ENCODE data around the gene OXTR. TPM values are rescaled to one million over a fixed set of nuclear protein-coding genes. Genes with fewer than 3 reads are reported as not detected.

The OXTR gene
- total and polyA plus RNA-seq, 2 of the 13 experiments (the other 11 are each of a cell fraction or from before 2014, with no cell fraction given), result 0.36 to 0.95 TPM

DNA sequence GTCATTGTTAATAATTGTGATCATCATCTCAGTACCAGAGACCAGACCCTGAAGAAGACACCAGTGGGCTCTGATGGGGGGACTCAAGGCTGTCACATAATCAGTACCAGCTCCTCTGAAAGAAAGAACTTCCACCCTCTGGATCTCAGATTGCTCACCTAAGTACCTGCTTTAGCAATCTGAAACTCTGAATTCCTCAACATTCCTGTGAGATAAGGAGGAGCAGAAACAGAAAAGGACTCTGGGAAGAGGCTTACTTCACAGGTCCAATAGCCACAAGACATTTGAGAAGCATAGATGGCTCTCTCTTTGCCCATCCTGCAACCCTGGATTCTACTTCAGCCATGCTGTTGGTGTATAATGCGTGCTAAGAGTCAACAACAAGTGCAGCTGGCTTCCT lies 44.0 kb upstream of the OXTR start:
- ChIA-PET POLR2A (no interaction called here), CTCF (ENCODE audit: low intra/inter-chr PET ratio, low total read pairs) (no interaction called here)
- no peaks in the 10 kb centered on the region for H3K79me2 ChIP-seq (ENCODE audit: insufficient read depth, low read length)
- intact Hi-C loops (cut with micrococcal nuclease; ENCODE audit: unreplicated experiment) (no loop called here), in situ Hi-C loops (cut with HindIII; ENCODE audit: extremely low pct_ligation_motif_present, low pct_unique_long_range_greater_than_20kb) (no loop called here)
- no peak for FAIRE-seq
- peaks cover under 1% of the 10 kb centered on the region; the same call in 1 of the 2 replicates for H3K9me3 ChIP-seq (ENCODE audit: low read length)
- H3K4me2 ChIP-seq (ENCODE audit: low read depth, low read length), result no peak overlapping the region
- DNase-seq (ENCODE audit: low spot score), result no peak
- H3K36me3 ChIP-seq (replicated peaks in 1 of 2; ENCODE audit: control insufficient read depth in 1 of 2, insufficient read depth in 2 of 2, low read length in 2 of 2), result no peaks in the 10 kb centered on the region
- no TSS peak for BruUV-seq (replicated peaks)
- H3K9ac ChIP-seq (ENCODE audit: insufficient read depth, low read depth, low read length), result no peak overlapping the region
- no peaks in the 10 kb centered on the region for H3K4me1 ChIP-seq (ENCODE audit: insufficient read depth, low read length)
- no peaks in the 10 kb centered on the region for H3K27me3 ChIP-seq (ENCODE audit: control insufficient read depth in 1 of 2, insufficient read depth in 2 of 2, low read length in 2 of 2)
- TF ChIP-seq EED (CRISPR knock-in tag; IDR thresholded peaks at IDR 0.05), result no peak
- TF ChIP-seq, protein P1, sequence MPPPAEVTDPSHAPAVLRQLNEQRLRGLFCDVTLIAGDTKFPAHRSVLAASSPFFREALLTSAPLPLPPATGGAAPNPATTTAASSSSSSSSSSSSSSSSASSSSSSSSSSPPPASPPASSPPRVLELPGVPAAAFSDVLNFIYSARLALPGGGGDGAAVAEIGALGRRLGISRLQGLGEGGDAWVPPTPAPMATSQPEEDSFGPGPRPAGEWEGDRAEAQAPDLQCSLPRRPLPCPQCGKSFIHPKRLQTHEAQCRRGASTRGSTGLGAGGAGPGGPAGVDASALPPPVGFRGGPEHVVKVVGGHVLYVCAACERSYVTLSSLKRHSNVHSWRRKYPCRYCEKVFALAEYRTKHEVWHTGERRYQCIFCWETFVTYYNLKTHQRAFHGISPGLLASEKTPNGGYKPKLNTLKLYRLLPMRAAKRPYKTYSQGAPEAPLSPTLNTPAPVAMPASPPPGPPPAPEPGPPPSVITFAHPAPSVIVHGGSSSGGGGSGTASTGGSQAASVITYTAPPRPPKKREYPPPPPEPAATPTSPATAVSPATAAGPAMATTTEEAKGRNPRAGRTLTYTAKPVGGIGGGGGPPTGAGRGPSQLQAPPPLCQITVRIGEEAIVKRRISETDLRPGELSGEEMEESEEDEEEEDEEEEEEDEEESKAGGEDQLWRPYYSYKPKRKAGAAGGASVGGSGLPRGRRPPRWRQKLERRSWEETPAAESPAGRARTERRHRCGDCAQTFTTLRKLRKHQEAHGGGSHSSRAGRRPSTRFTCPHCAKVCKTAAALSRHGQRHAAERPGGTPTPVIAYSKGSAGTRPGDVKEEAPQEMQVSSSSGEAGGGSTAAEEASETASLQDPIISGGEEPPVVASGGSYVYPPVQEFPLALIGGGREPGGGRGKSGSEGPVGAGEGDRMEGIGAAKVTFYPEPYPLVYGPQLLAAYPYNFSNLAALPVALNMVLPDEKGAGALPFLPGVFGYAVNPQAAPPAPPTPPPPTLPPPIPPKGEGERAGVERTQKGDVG (CRISPR knock-in tag; IDR thresholded peaks at IDR 0.05; ENCODE audit: borderline replicate concordance), result no peak
- TF ChIP-seq IKZF4 (CRISPR knock-in tag; IDR thresholded peaks at IDR 0.05; ENCODE audit: borderline replicate concordance, low read depth, not compliant biosample characterization), result no peak
- no peak overlapping the region for H3K27ac ChIP-seq (ENCODE audit: extremely low read length, insufficient read depth, low read length)
- WGBS (ENCODE audit: low lambda C conversion rate), result 0% methylated on average over 1 of the region's 1 CpG
- no peak overlapping the region for H2AFZ ChIP-seq (ENCODE audit: low read length)
- no peak overlapping the region for H3K4me3 ChIP-seq (replicated peaks in 1 of 3; ENCODE audit: insufficient read depth in 1 of 3, low read depth in 2 of 3, low read length in 3 of 3)
- H4K20me1 ChIP-seq (ENCODE audit: insufficient read depth, low read length), result no peaks in the 10 kb centered on the region
- no peak for ATAC-seq

DNA sequence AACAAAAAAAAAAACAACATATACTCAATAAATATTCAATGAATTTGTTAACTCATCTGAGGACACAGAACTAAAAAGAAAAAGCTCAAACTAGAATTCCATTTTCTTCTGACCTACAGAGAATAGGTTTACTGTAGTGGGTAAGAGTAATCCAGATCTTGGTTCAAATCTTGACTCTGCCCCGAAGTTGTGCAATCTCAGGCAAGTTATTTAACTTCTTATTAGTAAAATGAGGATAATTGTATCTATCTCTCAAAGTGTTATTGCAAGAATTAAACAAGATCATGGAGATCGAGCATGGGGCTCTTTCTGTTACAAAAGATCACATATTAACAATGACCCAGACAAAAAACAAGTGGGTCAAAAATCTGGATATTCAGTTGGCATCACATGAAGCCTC lies 41.1 kb upstream of the OXTR start:
- Histone ChIP-seq H3K9ac (ENCODE audit: insufficient read depth, low read depth, low read length) (no peak overlapping the region), H3K4me2 (ENCODE audit: low read depth, low read length) (no peak overlapping the region), H3K4me1 (ENCODE audit: insufficient read depth, low read length) (no peaks in the 10 kb centered on the region), H3K9me3 (ENCODE audit: low read length) (no peaks in the 10 kb centered on the region), H3K36me3 (replicated peaks in 1 of 2; ENCODE audit: control insufficient read depth in 1 of 2, insufficient read depth in 2 of 2, low read length in 2 of 2) (no peaks in the 10 kb centered on the region), H3K79me2 (ENCODE audit: insufficient read depth, low read length) (no peaks in the 10 kb centered on the region), H2AFZ (ENCODE audit: low read length) (no peak overlapping the region), H4K20me1 (ENCODE audit: insufficient read depth, low read length) (no peaks in the 10 kb centered on the region), H3K27me3 (ENCODE audit: control insufficient read depth in 1 of 2, insufficient read depth in 2 of 2, low read length in 2 of 2) (no peaks in the 10 kb centered on the region), H3K4me3 (replicated peaks in 1 of 3; ENCODE audit: insufficient read depth in 1 of 3, low read depth in 2 of 3, low read length in 3 of 3) (no peak overlapping the region), H3K27ac (ENCODE audit: extremely low read length, insufficient read depth, low read length) (no peak overlapping the region)
- WGBS (ENCODE audit: low lambda C conversion rate), result 19% methylated on average over 2 of the region's 2 CpGs
- in situ Hi-C loops (cut with HindIII; ENCODE audit: extremely low pct_ligation_motif_present, low pct_unique_long_range_greater_than_20kb) (no loop called here), intact Hi-C loops (cut with micrococcal nuclease; ENCODE audit: unreplicated experiment) (no loop called here)
- ATAC-seq (no peak), FAIRE-seq (no peak), DNase-seq (ENCODE audit: low spot score) (no peak)
- CTCF ChIA-PET (ENCODE audit: low intra/inter-chr PET ratio, low total read pairs), result no interaction called here
- BruUV-seq (replicated peaks), result no TSS peak
- POLR2A ChIA-PET, result no interaction called here
- TF ChIP-seq MAFK (conservative IDR thresholded peaks at IDR 0.05 in 1 of 2, IDR thresholded peaks at IDR 0.05 in 1 of 2; ENCODE audit: low read length in 2 of 2) (no peak), MXD4 (CRISPR knock-in tag; IDR thresholded peaks at IDR 0.05) (no peak), MATR3 (CRISPR knock-in tag; IDR thresholded peaks at IDR 0.05) (no peak), ZBTB42 (CRISPR knock-in tag; IDR thresholded peaks at IDR 0.05) (no peak), KMT2A (CRISPR knock-in tag; IDR thresholded peaks at IDR 0.05) (no peak), ZC3H13 (CRISPR knock-in tag; IDR thresholded peaks at IDR 0.05) (no peak), ZSCAN22 (CRISPR knock-in tag; IDR thresholded peaks at IDR 0.05) (no peak), ZNF672 (CRISPR knock-in tag; IDR thresholded peaks at IDR 0.05) (no peak), SALL2 (CRISPR knock-in tag; IDR thresholded peaks at IDR 0.05) (no peak)
- TF ChIP-seq, protein P2, sequence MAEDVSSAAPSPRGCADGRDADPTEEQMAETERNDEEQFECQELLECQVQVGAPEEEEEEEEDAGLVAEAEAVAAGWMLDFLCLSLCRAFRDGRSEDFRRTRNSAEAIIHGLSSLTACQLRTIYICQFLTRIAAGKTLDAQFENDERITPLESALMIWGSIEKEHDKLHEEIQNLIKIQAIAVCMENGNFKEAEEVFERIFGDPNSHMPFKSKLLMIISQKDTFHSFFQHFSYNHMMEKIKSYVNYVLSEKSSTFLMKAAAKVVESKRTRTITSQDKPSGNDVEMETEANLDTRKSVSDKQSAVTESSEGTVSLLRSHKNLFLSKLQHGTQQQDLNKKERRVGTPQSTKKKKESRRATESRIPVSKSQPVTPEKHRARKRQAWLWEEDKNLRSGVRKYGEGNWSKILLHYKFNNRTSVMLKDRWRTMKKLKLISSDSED (CRISPR knock-in tag; IDR thresholded peaks at IDR 0.05), result no peak
- TF ChIP-seq, protein P3, sequence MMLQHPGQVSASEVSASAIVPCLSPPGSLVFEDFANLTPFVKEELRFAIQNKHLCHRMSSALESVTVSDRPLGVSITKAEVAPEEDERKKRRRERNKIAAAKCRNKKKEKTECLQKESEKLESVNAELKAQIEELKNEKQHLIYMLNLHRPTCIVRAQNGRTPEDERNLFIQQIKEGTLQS (CRISPR knock-in tag; IDR thresholded peaks at IDR 0.05), result no peak
